Right renal cortex interstitium (tissue), 3 donors: Measurements from ENCODE around the gene SLC11A2. TPM values are rescaled to one million over a fixed set of nuclear protein-coding genes. Genes with fewer than 3 reads are reported as not detected.
"Not testable (repeated sequence)": the region's sequence is repeated elsewhere in the genome, so short reads cannot be mapped to it uniquely, and the experiment has no call there.

Experiments used
- DNase-seq, 3 donors: peaks; one replicate each; pipeline ENCODE4 v3.0.0-alpha.2; 2013; ENCODE audit warnings: low read depth in 3 of 3, low spot score in 2 of 3
- polyA plus RNA-seq, 3 donors: library from polyadenylated mRNA; unstranded; fragments of 120-200 nt; gene quantifications; one replicate each; pipeline ENCODE4 v1.2.1, GENCODE V29; 2013; ENCODE audit not compliant: insufficient read length in 3 of 3

Gene SLC11A2
- polyA plus RNA-seq, 3 donors = 46.9 to 53.9 (median 48.9) TPM

GRCh38 chr12:50951112-50951511 lies 75.1 kb downstream of the SLC11A2 start:
- DNase-seq = no peak

DNA sequence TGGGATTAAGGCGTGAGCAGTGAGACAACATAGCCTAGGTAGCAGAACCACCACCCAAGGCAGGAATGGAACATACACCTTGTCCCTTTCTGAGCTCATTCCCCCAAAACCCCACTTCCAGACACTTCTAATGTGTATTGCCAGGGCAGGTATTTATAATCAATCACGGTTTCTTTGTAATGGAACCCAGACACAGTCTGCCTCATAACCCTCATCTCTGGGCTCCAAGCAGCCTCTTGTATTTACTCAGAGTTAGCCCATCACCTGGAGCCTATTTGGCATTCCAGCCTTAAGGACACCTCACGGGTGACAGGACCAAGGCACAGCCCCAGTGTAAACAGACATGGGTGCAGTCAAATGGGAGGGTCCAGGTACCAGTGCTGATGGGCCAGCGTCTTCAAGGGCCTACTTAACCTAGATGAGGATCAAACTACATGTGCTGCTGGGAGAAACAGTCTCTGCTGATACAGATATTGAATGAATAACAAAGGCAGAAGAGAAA lies 76.3 kb downstream of the SLC11A2 start:
- DNase-seq = no peak

DNA sequence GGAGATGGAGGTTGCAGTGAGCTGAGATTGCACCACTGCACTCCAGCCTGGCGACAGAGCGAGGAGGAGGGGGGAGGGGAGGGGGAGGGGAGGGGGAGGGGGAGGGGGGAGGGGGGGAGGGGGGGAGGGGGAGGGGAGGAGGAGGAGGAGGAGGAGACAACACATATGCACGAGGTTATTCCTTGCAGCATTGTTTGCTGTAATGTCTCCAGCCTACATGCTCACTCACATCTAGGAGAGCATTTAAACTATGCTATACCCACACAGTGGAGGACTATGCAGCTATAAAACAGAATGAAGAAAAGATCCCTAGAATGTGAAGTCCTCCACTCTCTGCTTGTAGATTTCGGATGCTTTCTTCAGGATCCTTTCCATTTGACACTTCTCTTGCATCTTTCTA lies 77.4 kb downstream of the SLC11A2 start:
- DNase-seq = no peak

GRCh38 chr12:50947933-50948626 lies 78.1 kb downstream of the SLC11A2 start:
- DNase-seq = no peak

- no peak for DNase-seq
Measured at GRCh38 chr12:50937653-50938052, 88.5 kb downstream of the SLC11A2 start.

DNA sequence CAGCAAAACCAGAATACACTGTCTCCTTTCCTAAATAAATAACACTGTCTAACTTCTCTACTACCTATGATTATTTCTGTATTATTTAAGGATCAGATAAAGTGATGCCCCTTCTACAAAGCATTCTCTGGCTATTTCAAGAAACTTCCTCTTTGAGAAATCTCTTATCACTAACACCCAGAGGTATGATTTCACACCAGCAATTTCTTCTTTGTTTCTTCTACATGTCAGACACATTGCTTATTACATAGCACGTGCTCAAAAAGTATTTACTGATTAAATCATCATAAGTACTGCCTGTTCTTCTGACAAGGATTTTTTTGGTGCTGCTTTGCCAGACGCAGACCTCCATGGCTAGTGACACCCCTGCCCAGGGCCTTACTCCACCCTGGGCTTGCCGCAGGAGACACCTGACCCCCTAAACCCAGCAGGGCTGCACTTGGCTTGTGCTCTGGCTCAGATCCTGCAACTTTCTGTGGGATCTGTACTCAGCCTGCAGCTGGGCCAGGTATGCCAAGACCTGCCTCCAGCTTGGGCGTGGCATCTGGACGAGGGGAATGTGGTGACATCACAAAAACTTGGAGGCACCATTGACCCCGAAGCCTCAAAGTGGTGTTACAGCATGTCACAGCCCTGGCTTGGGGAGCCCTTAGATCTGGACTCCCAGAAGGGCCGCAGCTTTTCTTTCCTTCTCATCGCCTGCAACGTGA lies 89.2 kb downstream of the SLC11A2 start:
- no peak for DNase-seq

DNA sequence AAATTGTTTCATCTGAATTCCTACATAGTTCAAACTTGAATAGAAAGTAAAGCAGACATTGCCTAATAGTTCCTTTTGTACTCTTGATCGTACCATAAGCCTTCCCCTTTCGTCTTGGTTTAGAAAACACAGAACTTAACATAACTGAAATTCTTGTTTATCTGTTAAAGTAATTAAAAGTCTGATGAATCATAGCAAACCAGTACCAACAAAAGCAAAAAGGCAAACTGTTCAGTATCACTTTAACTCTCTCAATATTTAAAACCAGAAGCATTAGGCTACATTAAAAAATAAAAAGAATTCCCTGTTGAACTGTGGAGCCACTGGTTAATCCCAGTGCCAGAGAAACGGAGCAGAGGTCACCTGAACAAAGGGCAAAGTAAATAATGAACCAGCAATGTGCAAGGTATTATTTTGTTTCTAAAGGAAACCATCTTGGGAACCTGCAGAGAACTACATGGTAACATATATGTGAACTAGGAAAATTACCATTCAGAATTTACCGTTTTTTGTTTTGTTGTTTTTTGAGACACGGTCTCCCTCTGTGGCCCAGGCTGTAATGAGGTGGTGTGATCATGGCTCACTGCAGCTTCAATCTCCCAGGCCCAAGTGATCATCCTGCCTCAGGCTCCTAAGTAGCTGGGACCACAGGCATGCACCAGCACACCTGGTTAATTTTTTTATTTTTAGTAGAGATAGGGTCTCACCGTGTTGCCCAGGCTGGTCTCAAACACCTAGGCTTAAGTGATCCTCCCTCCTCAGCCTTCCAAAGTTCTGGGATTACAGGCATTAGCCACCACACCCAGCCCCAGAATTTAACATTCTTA lies 91.0 kb downstream of the SLC11A2 start:
- no peak for DNase-seq

- DNase-seq = no peak
Measured at GRCh38 chr12:50934371-50934851, 91.8 kb downstream of the SLC11A2 start.

GRCh38 chr12:50933459-50934124 lies 92.6 kb downstream of the SLC11A2 start:
- no peak for DNase-seq

DNA sequence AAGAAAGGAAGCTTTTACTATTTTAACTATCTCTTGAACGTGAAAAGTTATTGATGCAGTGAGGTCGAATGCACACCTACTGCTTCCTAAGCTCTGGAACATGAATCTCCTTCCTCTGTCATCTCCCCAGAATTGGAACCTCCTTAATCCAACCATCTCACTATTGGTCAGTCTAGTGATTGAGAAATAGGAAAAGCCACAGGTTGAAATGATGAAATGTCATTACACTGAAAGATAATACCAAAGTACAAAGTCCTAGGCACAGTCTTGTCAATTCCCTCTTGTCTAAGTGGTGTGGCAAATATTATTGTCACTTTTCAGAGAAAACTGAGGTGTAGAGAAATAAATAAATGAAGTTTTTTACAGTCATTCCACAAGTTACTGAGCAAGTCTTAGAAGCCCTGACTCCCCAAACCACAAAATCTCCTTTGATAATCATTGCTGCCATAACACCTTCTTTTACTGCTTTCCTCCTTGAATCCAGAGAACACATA lies 93.3 kb downstream of the SLC11A2 start:
- DNase-seq = no peak

DNA sequence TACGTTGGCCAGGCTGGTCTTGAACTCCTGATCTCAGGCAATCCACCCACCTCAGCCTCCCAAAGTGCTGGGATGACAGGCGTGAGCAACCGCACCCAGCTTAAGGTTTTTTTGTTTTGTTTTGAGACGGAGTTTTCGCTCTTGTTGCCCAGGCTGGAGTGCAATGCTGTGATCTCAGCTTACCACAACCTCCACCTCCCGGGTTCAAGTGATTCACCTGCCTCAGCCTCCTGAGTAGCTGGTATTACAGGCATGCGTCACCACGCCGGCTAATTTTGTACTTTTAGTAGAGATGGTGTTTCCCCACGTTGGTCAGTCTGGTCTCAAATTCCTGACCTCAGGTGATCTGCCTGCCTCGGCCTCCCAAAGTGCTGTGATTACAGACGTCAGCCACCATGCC lies 95.7 kb downstream of the SLC11A2 start:
- not testable (repeated sequence) for DNase-seq

DNA sequence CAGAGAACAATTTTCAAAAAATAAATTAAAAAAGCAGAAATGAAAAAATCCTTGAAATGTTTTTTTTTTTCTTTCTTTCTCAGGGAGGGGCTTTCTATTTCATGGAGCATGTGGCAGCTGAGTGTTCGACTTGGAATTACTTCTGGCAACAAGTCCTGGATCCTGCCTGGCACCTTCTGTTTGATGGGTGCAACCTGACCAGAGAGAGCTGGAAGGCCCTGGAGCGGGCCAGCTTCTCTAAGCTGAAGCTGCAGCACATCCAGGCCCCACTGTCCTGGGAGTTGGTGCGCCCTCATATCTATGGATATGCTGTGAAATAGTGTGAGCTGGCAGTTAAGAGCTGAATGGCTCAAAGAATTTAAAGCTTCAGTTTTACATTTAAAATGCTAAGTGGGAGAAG lies 96.4 kb downstream of the SLC11A2 start:
- no peak for DNase-seq

Other genes with a start within 250 kb of the SLC11A2 start
- under 1 TPM in 2 of 3 donors, not detected in 1; 0.06 to 0.08 TPM for gene TMPRSS12, start 183.5 kb downstream of the SLC11A2 start, polyA plus RNA-seq
- under 1 TPM in 1 of 3 donors, not detected in 2; 0.43 TPM for gene HIGD1C, start 73.8 kb downstream of the SLC11A2 start, polyA plus RNA-seq
- 10 to 100 TPM; 86.4 to 88.1 (median 87.8) TPM for gene LETMD1, start 21.9 kb upstream of the SLC11A2 start, polyA plus RNA-seq
- gene CSRNP2, start 57.2 kb upstream of the SLC11A2 start, polyA plus RNA-seq = 10 to 100 TPM; 35.4 to 38.4 (median 35.7) TPM
- gene TFCP2, start 146.8 kb upstream of the SLC11A2 start, polyA plus RNA-seq = 10 to 100 TPM; 56.6 to 59.6 (median 58.6) TPM
- gene POU6F1, start 191.7 kb upstream of the SLC11A2 start, polyA plus RNA-seq = 1 to 10 TPM; 6.2 to 6.7 (median 6.2) TPM
- 100 to 1,000 TPM; 316 to 335 (median 325) TPM for gene DAZAP2, start 212.4 kb upstream of the SLC11A2 start, polyA plus RNA-seq
- gene SMAGP, start 244.0 kb upstream of the SLC11A2 start, polyA plus RNA-seq = 10 to 100 TPM; 25.4 to 25.9 (median 25.4) TPM